NCI-H2227 (cell line): ENCODE measurements around the gene LTBP3.
"Not testable (repeated sequence)": the region's sequence is repeated elsewhere in the genome, so short reads cannot be mapped to it uniquely, and the experiment has no call there.

ENCODE experiments used
- DNase-seq: peaks from one replicate; lab custom pipeline; 2025; ENCODE audit not compliant: unreplicated experiment; lab: John Stamatoyannopoulos, UW

LTBP3 gene

GRCh38 chr11:65538232-65538914, 19.8 kb downstream of the LTBP3 start:
- DNase-seq = no peak

- no peak for DNase-seq
These were observed 20.4 kb downstream of the LTBP3 start for GRCh38 chr11:65537620-65538231.

- no peak for DNase-seq
These were observed 20.9 kb downstream of the LTBP3 start for GRCh38 chr11:65537296-65537597.

GRCh38 chr11:65536412-65537295, 21.5 kb downstream of the LTBP3 start:
- no peak for DNase-seq

- DNase-seq = no peak
These were observed 23.1 kb downstream of the LTBP3 start for GRCh38 chr11:65535102-65535501.

GRCh38 chr11:65532388-65533064, 25.6 kb downstream of the LTBP3 start:
- no peak for DNase-seq

GRCh38 chr11:65530157-65530496, 28.0 kb downstream of the LTBP3 start:
- no peak for DNase-seq

- no peak for DNase-seq
These were observed 28.5 kb downstream of the LTBP3 start for GRCh38 chr11:65529475-65530156.

GRCh38 chr11:65528819-65529350, 29.3 kb downstream of the LTBP3 start:
- DNase-seq = no peak

- DNase-seq = no peak
These were observed 31.4 kb downstream of the LTBP3 start for GRCh38 chr11:65526744-65527143.

- DNase-seq = no peak
These were observed 32.3 kb downstream of the LTBP3 start for GRCh38 chr11:65525546-65526480.

GRCh38 chr11:65524741-65525545, 33.2 kb downstream of the LTBP3 start, which contains the start of gene SCYL1:
TSS of gene SCYL1 (plus strand) at chr11:65525083. CDS start at chr11:65525154, 71 bp downstream.
- peak; percentile 85 for DNase-seq

GRCh38 chr11:65524014-65524740, 34.0 kb downstream of the LTBP3 start:
- no peak for DNase-seq

- DNase-seq = not testable (repeated sequence)
These were observed 34.6 kb downstream of the LTBP3 start for GRCh38 chr11:65523631-65523968.

GRCh38 chr11:65522718-65523630, 35.2 kb downstream of the LTBP3 start:
- DNase-seq = not testable (repeated sequence)

GRCh38 chr11:65521777-65522521, 36.2 kb downstream of the LTBP3 start:
- peak; percentile 61 for DNase-seq
